GM12878 (cell line): Measurements from ENCODE around the gene TIGAR. TPM values are rescaled to one million over a fixed set of nuclear protein-coding genes. Genes with fewer than 3 reads are reported as not detected.

Experiments
- ATAC-seq: fragments of 200-7000 bp; cut with Tn5 transposase; 3 replicates; pipeline ENCODE4 v1.9.1; 2020; ENCODE audit warnings: mild to moderate bottlenecking, moderate library complexity
- BruUV-seq: library from RNA; stranded (reverse); fragments of 400-500 nt; replicated peaks from 2 replicates; lab custom pipeline; 2021; lab: Mats Ljungman, UMichigan
- CTCF ChIA-PET: fragments of 300-600 bp; sonication (Branson Sonifier 250); formaldehyde crosslinking; extraction: SDS; loops from one replicate; lab custom pipeline; 2021; ENCODE audit warnings: inconsistent platforms; lab: Yijun Ruan, JAX
- POLR2A ChIA-PET: fragments of 350-600 bp; formaldehyde crosslinking; extraction: SDS; loops from one replicate; lab custom pipeline; 2021; ENCODE audit warnings: inconsistent platforms; lab: Charles Lee
- RAD21 ChIA-PET: fragments of 300-600 bp; sonication (Branson Sonifier 250); formaldehyde crosslinking; loops from one replicate; lab custom pipeline; 2023; ENCODE audit warnings: antibody characterized with exemption; ENCODE audit not compliant: unreplicated experiment; lab: Charles Lee
- SMC1A ChIA-PET: fragments of 300-600 bp; sonication (Branson Sonifier 250); formaldehyde crosslinking; loops from one replicate; lab custom pipeline; 2023; ENCODE audit not compliant: unreplicated experiment, uncharacterized antibody; lab: Charles Lee
- DNase-seq: peaks from one replicate; pipeline ENCODE4 v3.0.0-alpha.2; 2011; ENCODE audit warnings: low read depth, low spot score
- FAIRE-seq: peaks from 3 replicates; lab custom pipeline; 2011; peaks lifted over from hg19 to GRCh38; lab: Jason Lieb, UNC
- H2AFZ ChIP-seq: 2 replicates; pipeline ENCODE4 v1.6.0; 2011; ENCODE audit warnings: low read depth, low read length, control low read depth; ENCODE audit not compliant: control insufficient read depth
- H3K27ac ChIP-seq: 2 replicates; pipeline ENCODE4 v1.5.1; 2011; ENCODE audit warnings: control low read depth; ENCODE audit not compliant: control insufficient read depth, insufficient read depth
- H3K27me3 ChIP-seq, 2 experiments: replicated peaks in 1 of 2; 2 replicates each; pipeline versions ENCODE4 v1.6.0 to v1.6.1; 2011; ENCODE audit warnings: low read length in 1 of 2; ENCODE audit not compliant: control insufficient read depth in 2 of 2, insufficient read depth in 2 of 2
- H3K36me3 ChIP-seq, 2 experiments: 2 replicates each; pipeline ENCODE4 v1.5.1; 2011; ENCODE audit warnings: low read length in 1 of 2; ENCODE audit not compliant: control insufficient read depth in 2 of 2, insufficient read depth in 2 of 2
- H3K4me1 ChIP-seq: 2 replicates; pipeline ENCODE4 v1.6.1; 2011; ENCODE audit warnings: mild to moderate bottlenecking, low read length, moderate library complexity, mixed read lengths; ENCODE audit not compliant: control insufficient read depth, insufficient read depth
- H3K4me2 ChIP-seq: 2 replicates; pipeline ENCODE4 v1.6.0; 2011; ENCODE audit warnings: control low read depth; ENCODE audit not compliant: control insufficient read depth, insufficient read depth
- H3K4me3 ChIP-seq: fragments of 200-600 bp; sonication (generic); 2 replicates; pipeline ENCODE4 v1.5.1; 2016
- H3K79me2 ChIP-seq: 2 replicates; pipeline ENCODE4 v1.6.0; 2011; ENCODE audit warnings: low read length; ENCODE audit not compliant: control insufficient read depth, insufficient read depth
- H3K9ac ChIP-seq: 2 replicates; pipeline ENCODE4 v1.8.0; 2011; ENCODE audit warnings: low read length, control low read depth, mixed read lengths; ENCODE audit not compliant: control insufficient read depth, insufficient read depth
- H3K9me3 ChIP-seq: replicated peaks from 3 replicates; pipeline ENCODE4 v1.5.1; 2011; ENCODE audit warnings: mild to moderate bottlenecking, low read length; ENCODE audit not compliant: control insufficient read depth, insufficient read depth
- H4K20me1 ChIP-seq: 2 replicates; pipeline ENCODE4 v1.6.0; 2011; ENCODE audit not compliant: control insufficient read depth, insufficient read depth
- ATF3 ChIP-seq: IDR thresholded peaks from 2 replicates; pipeline ENCODE4 v1.6.1; 2011; ENCODE audit warnings: low read depth, mild to moderate bottlenecking, low read length, moderate library complexity, borderline replicate concordance; ENCODE audit errors: extremely low read depth
- BCLAF1 ChIP-seq: fragments of 450-650 bp; IDR thresholded peaks from 2 replicates; pipeline ENCODE4 v1.6.1; 2017; ENCODE audit warnings: antibody characterized with exemption, mild to moderate bottlenecking, moderate library complexity
- DPF2 ChIP-seq: fragments of 450-650 bp; IDR thresholded peaks from 2 replicates; pipeline ENCODE4 v1.6.1; 2017; ENCODE audit warnings: mild to moderate bottlenecking
- HDAC2 ChIP-seq: fragments of 200-600 bp; sonication (generic); IDR thresholded peaks from 2 replicates; pipeline ENCODE4 v1.6.1; 2017
- MEF2A ChIP-seq: IDR thresholded peaks from 2 replicates; pipeline ENCODE4 v1.6.1; 2011; ENCODE audit warnings: low read depth, mild to moderate bottlenecking, low read length, moderate library complexity; ENCODE audit not compliant: insufficient read depth
- MLLT1 ChIP-seq: fragments of 450-650 bp; IDR thresholded peaks from 2 replicates; pipeline ENCODE4 v1.6.1; 2016; ENCODE audit warnings: mild to moderate bottlenecking
- PKNOX1 ChIP-seq: fragments of 450-650 bp; IDR thresholded peaks from 2 replicates; pipeline ENCODE4 v1.6.1; 2016; ENCODE audit warnings: mild to moderate bottlenecking
- PRDM15 ChIP-seq: fragments of 450-650 bp; formaldehyde crosslinking; IDR thresholded peaks from 2 replicates; pipeline ENCODE4 v1.4.0; 2020; ENCODE audit warnings: mild to moderate bottlenecking, moderate library complexity
- RAD21 ChIP-seq: IDR thresholded peaks from 2 replicates; pipeline ENCODE4 v1.6.1; 2011; ENCODE audit warnings: mild to moderate bottlenecking, low read depth, low read length, moderate library complexity; ENCODE audit not compliant: insufficient read depth
- RCOR1 ChIP-seq: conservative IDR thresholded peaks from 2 replicates; pipeline ENCODE4 v1.6.1; 2012; ENCODE audit warnings: low read depth, low read length, improper control_type of control experiment
- SPI1 ChIP-seq: IDR thresholded peaks from 2 replicates; pipeline ENCODE4 v1.6.1; 2011; ENCODE audit warnings: low read depth, mild to moderate bottlenecking, low read length, moderate library complexity, borderline replicate concordance; ENCODE audit not compliant: insufficient read depth
- WGBS: methylation state at CpG from one replicate; pipeline ENCODE4 v1.1.6; 2016; ENCODE audit warnings: low lambda C conversion rate; ENCODE audit not compliant: insufficient replicate concordance, insufficient coverage; ENCODE audit errors: missing lambda C conversion rate; 5-methylcytosine and 5-hydroxymethylcytosine counted together
- in situ Hi-C: fragments of 300-500 bp; cut with MboI; formaldehyde crosslinking; loops from 9 replicates; pipeline ENCODE4 v1.14.3; 2018; ENCODE audit warnings: mixed read lengths
- intact Hi-C: fragments of 100-400 bp; cut with micrococcal nuclease; formaldehyde crosslinking; loops from one replicate; pipeline ENCODE4 v1.14.2; 2022; ENCODE audit not compliant: unreplicated experiment
- polyA plus RNA-seq, 11 experiments: library from polyadenylated mRNA; depleted of rRNA in 4 of 11; unstranded in 6 of 11; stranded (reverse) in 5 of 11; fragments of >200 nt; fragmentation: Nextera tagmentation in 4 of 11; fragmentation: Illumina TruSeq in 1 of 11; extraction: Ambion mirVana in 4 of 11; extraction: Trizol in 1 of 11; gene quantifications; 1 replicate in 1 of 11; 2 replicates in 10 of 11; pipeline versions ENCODE4 v1.2.1 to v1.2.3, GENCODE V29; 2011 to 2016; ENCODE audit warnings: inconsistent platforms in 2 of 11, missing spikeins in 2 of 11, low read depth in 1 of 11
- total RNA-seq, 4 experiments: library from RNA; depleted of rRNA in 3 of 4; stranded (reverse); fragments of >200 nt in 3 of 4; fragmentation: Illumina TruSeq in 1 of 4; extraction: Trizol in 1 of 4; gene quantifications; 2 replicates each; pipeline versions ENCODE4 v1.2.1 to v1.2.3, GENCODE V29; 2013 to 2021

The TIGAR gene
- total and polyA plus RNA-seq, 10 of the 15 experiments (the other 5 are each of a cell fraction or from before 2014, with no cell fraction given), result 7.6 to 45.7 (median 16.5) TPM

GRCh38 chr12:4402996-4403395 lies 82.0 kb downstream of the TIGAR start:
- H2AFZ ChIP-seq, result no peak overlapping the region
- ATAC-seq (no peak), FAIRE-seq (no peak), DNase-seq (no peak)
- ChIA-PET RAD21 (no interaction called here), CTCF (interaction anchor here (0.6 kb wide), 1 partner anchor 470 kb away, joined by 3 read pairs; no protein-coding TSS in a partner anchor), POLR2A (no interaction called here), SMC1A (no interaction called here)
- H3K27me3 ChIP-seq, result no peaks in the 10 kb centered on the region; a peak in 2 of 4 replicates
- no peak overlapping the region for H3K4me3 ChIP-seq
- no peaks in the 10 kb centered on the region for H3K4me1 ChIP-seq
- in situ Hi-C loops, result no loop called here
- no TSS peak for BruUV-seq
- no peaks in the 10 kb centered on the region for H4K20me1 ChIP-seq
- no peaks in the 10 kb centered on the region for H3K79me2 ChIP-seq
- intact Hi-C loops, result no loop called here
- no peaks in the 10 kb centered on the region; the same call in 2 of the 3 replicates for H3K9me3 ChIP-seq
- no peaks in the 10 kb centered on the region for H3K36me3 ChIP-seq
- H3K9ac ChIP-seq, result no peak overlapping the region
- no peak overlapping the region for H3K4me2 ChIP-seq
- WGBS, result 34% methylated on average over 4 of the region's 4 CpGs
- no peak overlapping the region for H3K27ac ChIP-seq
- TF ChIP-seq PRDM15 (CRISPR knock-in tag) (no peak), RAD21 (no peak), BCLAF1 (no peak), MLLT1 (no peak), DPF2 (no peak), ATF3 (no peak), RCOR1 (no peak), PKNOX1 (no peak), SPI1 (no peak), HDAC2 (no peak), MEF2A (no peak)
